Omental fat pad (tissue), 4 donors: ENCODE data around the gene CCDC150. TPM values are rescaled to one million over a fixed set of nuclear protein-coding genes. Genes with fewer than 3 reads are reported as not detected.
"Not testable (repeated sequence)": the region's sequence is repeated elsewhere in the genome, so short reads cannot be mapped to it uniquely, and the experiment has no call there.

Source experiments
- ATAC-seq: fragments of 150-250 bp; one replicate; pipeline ENCODE4 v1.9.1; 2016; ENCODE audit warnings: mild to moderate bottlenecking, moderate library complexity; ENCODE audit not compliant: low FRiP score
- DNase-seq: peaks from one replicate; pipeline ENCODE4 v3.0.0-alpha.2; 2019; ENCODE audit warnings: low spot score
- CTCF ChIP-seq, 3 donors: fragments of 450-650 bp; IDR thresholded peaks; one replicate each; pipeline ENCODE4 v1.5.1; 2016 to 2017; ENCODE audit warnings: antibody characterized with exemption in 3 of 3, mild to moderate bottlenecking in 3 of 3, moderate library complexity in 2 of 3
- total RNA-seq, 4 donors: library from RNA; depleted of rRNA; stranded (reverse); fragments of >200 nt; gene quantifications; one replicate each; pipeline ENCODE4 v1.1.0, GENCODE V29; 2016

The CCDC150 gene
- total RNA-seq, 4 donors from 2014 or later = 0.72 to 2.0 (median 1.4) TPM; not detected in 1

- no peak for TF ChIP-seq CTCF (IDR thresholded peaks at IDR 0.05)
- DNase-seq = no peak
- ATAC-seq = no peak
These were observed 64.2 kb downstream of the CCDC150 start for GRCh38 chr2:196703695-196704094.

- not testable (repeated sequence) for ATAC-seq, DNase-seq
These were observed 70.5 kb downstream of the CCDC150 start for GRCh38 chr2:196710056-196710455.

GRCh38 chr2:196711625-196712024, 72.1 kb downstream of the CCDC150 start:
- ATAC-seq (no peak), DNase-seq (no peak)
- no peak for TF ChIP-seq CTCF (IDR thresholded peaks at IDR 0.05)

GRCh38 chr2:196712867-196713266, 73.4 kb downstream of the CCDC150 start:
- DNase-seq = no peak
- no peak for ATAC-seq
- no peak for TF ChIP-seq CTCF (IDR thresholded peaks at IDR 0.05)

- no peak for DNase-seq
- TF ChIP-seq CTCF (IDR thresholded peaks at IDR 0.05) = no peak
- ATAC-seq = no peak
These were observed 79.0 kb downstream of the CCDC150 start for GRCh38 chr2:196718419-196719109.

- ATAC-seq = no peak
- TF ChIP-seq CTCF (IDR thresholded peaks at IDR 0.05) = no peak
- DNase-seq = no peak
These were observed 79.8 kb downstream of the CCDC150 start for GRCh38 chr2:196719110-196719872.

GRCh38 chr2:196723571-196723970, 84.1 kb downstream of the CCDC150 start:
- ATAC-seq (no peak), DNase-seq (no peak)
- no peak for TF ChIP-seq CTCF (IDR thresholded peaks at IDR 0.05)
